ENCODE measurements around the gene SPPL2B. TPM values are rescaled to one million over a fixed set of nuclear protein-coding genes. Genes with fewer than 3 reads are reported as not detected.

SPPL2B gene
- polyA plus RNA-seq, 1 of the 3 experiments (the other 2 are of a cell fraction), result 58.1 TPM

DNA sequence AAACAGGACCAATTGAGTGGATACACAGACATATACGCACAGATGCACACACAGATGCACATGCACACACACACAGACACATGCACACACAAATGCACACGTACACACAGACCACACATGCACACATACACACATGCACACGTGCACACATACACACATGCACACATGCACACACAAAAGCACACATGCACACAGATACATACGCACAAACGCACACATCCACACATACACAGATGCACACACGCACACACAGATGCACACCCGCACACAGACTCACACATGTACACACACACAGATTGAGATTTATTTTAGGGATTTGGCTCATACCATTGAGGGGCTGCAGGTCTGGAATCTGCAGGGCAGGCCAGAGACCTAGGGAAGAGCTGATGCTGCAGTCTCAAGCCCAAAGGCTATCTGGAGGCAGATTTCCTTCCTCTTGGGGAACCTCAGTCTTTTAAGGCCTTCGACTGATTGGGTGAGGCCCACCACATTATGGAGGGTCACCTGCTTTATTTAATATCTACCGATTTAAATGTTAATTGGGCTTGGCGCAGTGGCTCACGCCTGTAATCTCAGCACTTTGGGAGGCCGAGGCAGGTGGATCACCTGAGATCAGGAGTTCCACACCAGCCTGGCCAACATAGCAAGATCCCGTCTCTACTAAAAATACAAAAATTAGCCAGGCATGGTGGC lies 54.2 kb downstream of the SPPL2B start:
- POLR2A ChIA-PET, result no interaction called here
- Histone ChIP-seq H3K27me3 (ENCODE audit: insufficient read depth) (peaks cover 6% of the 10 kb centered on the region; the same call in 1 of the 2 replicates), H3K9ac (no peak overlapping the region), H3K9me2 (no peaks in the 10 kb centered on the region), H3F3A (replicated peaks; ENCODE audit: insufficient read depth) (peaks cover 12% of the 10 kb centered on the region), H3K4me3 (ENCODE audit: low read depth in 2 of 2, low read length in 1 of 2) (no peak overlapping the region), H3K79me2 (ENCODE audit: insufficient read depth) (no peaks in the 10 kb centered on the region), H3K4me2 (no peak overlapping the region), H3K36me3 (replicated peaks in 1 of 2; ENCODE audit: control insufficient read depth in 1 of 2, insufficient read depth in 2 of 2, low read length in 1 of 2) (no peaks in the 10 kb centered on the region), H2AFZ (ENCODE audit: low read depth) (no peak overlapping the region), H3K27ac (ENCODE audit: low read depth in 2 of 2, low read length in 1 of 2) (no peak overlapping the region), H3K4me1 (ENCODE audit: control insufficient read depth in 1 of 2, insufficient read depth in 2 of 2, low read depth in 1 of 2, low read length in 1 of 2) (no peaks in the 10 kb centered on the region; a peak in 1 of 4 replicates), H4K20me1 (ENCODE audit: insufficient read depth) (no peaks in the 10 kb centered on the region), H3K9me3 (no peaks in the 10 kb centered on the region)
- TF ChIP-seq, protein P1, sequence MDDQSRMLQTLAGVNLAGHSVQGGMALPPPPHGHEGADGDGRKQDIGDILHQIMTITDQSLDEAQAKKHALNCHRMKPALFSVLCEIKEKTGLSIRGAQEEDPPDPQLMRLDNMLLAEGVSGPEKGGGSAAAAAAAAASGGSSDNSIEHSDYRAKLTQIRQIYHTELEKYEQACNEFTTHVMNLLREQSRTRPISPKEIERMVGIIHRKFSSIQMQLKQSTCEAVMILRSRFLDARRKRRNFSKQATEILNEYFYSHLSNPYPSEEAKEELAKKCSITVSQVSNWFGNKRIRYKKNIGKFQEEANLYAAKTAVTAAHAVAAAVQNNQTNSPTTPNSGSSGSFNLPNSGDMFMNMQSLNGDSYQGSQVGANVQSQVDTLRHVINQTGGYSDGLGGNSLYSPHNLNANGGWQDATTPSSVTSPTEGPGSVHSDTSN (IDR thresholded peaks at IDR 0.05), result no peak
- TF ChIP-seq YY1 (IDR thresholded peaks at IDR 0.05; ENCODE audit: low read depth) (no peak), RFX5 (IDR thresholded peaks at IDR 0.05; ENCODE audit: low read length) (no peak), FOXJ3 (CRISPR knock-in tag; IDR thresholded peaks at IDR 0.05) (no peak), RXRA (IDR thresholded peaks at IDR 0.05; ENCODE audit: borderline replicate concordance, low read depth) (no peak), EP300 (IDR thresholded peaks at IDR 0.05; ENCODE audit: borderline replicate concordance in 1 of 2, low read depth in 1 of 2, low read length in 1 of 2) (no peak), GATA2 (CRISPR knock-in tag; IDR thresholded peaks at IDR 0.05) (no peak), TCF12 (IDR thresholded peaks at IDR 0.05) (no peak), EZH2phosphoT487 (IDR thresholded peaks at IDR 0.05; ENCODE audit: borderline replicate concordance, low read depth) (no peak), FOSL2 (IDR thresholded peaks at IDR 0.05; ENCODE audit: borderline replicate concordance, low read depth) (no peak), SIN3A (IDR thresholded peaks at IDR 0.05; ENCODE audit: borderline replicate concordance, low read depth, low read length) (no peak), RCOR1 (IDR thresholded peaks at IDR 0.05; ENCODE audit: low read length) (no peak)
- TF ChIP-seq, protein P2, sequence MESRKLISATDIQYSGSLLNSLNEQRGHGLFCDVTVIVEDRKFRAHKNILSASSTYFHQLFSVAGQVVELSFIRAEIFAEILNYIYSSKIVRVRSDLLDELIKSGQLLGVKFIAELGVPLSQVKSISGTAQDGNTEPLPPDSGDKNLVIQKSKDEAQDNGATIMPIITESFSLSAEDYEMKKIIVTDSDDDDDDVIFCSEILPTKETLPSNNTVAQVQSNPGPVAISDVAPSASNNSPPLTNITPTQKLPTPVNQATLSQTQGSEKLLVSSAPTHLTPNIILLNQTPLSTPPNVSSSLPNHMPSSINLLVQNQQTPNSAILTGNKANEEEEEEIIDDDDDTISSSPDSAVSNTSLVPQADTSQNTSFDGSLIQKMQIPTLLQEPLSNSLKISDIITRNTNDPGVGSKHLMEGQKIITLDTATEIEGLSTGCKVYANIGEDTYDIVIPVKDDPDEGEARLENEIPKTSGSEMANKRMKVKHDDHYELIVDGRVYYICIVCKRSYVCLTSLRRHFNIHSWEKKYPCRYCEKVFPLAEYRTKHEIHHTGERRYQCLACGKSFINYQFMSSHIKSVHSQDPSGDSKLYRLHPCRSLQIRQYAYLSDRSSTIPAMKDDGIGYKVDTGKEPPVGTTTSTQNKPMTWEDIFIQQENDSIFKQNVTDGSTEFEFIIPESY (IDR thresholded peaks at IDR 0.05; ENCODE audit: borderline replicate concordance, low read depth), result no peak
- TF ChIP-seq, protein P3, sequence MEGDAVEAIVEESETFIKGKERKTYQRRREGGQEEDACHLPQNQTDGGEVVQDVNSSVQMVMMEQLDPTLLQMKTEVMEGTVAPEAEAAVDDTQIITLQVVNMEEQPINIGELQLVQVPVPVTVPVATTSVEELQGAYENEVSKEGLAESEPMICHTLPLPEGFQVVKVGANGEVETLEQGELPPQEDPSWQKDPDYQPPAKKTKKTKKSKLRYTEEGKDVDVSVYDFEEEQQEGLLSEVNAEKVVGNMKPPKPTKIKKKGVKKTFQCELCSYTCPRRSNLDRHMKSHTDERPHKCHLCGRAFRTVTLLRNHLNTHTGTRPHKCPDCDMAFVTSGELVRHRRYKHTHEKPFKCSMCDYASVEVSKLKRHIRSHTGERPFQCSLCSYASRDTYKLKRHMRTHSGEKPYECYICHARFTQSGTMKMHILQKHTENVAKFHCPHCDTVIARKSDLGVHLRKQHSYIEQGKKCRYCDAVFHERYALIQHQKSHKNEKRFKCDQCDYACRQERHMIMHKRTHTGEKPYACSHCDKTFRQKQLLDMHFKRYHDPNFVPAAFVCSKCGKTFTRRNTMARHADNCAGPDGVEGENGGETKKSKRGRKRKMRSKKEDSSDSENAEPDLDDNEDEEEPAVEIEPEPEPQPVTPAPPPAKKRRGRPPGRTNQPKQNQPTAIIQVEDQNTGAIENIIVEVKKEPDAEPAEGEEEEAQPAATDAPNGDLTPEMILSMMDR (IDR thresholded peaks at IDR 0.05), result no peak
- TF ChIP-seq, protein P4, sequence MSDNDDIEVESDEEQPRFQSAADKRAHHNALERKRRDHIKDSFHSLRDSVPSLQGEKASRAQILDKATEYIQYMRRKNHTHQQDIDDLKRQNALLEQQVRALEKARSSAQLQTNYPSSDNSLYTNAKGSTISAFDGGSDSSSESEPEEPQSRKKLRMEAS (IDR thresholded peaks at IDR 0.05; ENCODE audit: low read depth), result no peak
- DNase-seq, result no peak
- 80% methylated on average over 13 of the region's 13 CpGs for WGBS (ENCODE audit: low lambda C conversion rate)
- CTCF ChIA-PET, result no interaction called here
